Cortex of kidney (tissue), 1 donor: Measurements from ENCODE around the gene RAC2.

ENCODE experiments used
- DNase-seq: peaks from one replicate; lab custom pipeline; 2025; lab: John Stamatoyannopoulos, UW

Gene RAC2

GRCh38 chr22:37221424-37222333, 22.4 kb downstream of the RAC2 start:
- DNase-seq, result no peak

DNA sequence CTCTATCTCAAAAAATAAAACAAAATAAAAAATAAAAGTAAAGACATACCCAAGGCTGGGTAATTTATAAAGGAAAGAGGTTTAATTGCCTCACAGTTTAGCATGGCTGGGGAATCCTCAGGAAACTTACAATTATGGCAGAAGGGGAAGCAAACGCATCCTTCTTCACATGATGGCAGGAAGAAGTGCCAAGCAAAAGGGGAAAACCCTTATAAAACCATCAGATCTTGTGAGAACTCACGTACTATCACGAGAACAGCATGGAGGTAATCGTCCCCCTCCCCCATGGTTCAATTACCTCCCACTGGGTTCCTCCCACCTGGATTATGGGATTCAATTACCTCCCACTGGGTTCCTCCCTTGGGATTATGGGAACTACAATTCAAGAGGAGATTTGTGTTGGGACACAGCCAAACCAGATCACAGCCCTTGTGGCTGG, 23.5 kb downstream of the RAC2 start:
- DNase-seq, result no peak

DNA sequence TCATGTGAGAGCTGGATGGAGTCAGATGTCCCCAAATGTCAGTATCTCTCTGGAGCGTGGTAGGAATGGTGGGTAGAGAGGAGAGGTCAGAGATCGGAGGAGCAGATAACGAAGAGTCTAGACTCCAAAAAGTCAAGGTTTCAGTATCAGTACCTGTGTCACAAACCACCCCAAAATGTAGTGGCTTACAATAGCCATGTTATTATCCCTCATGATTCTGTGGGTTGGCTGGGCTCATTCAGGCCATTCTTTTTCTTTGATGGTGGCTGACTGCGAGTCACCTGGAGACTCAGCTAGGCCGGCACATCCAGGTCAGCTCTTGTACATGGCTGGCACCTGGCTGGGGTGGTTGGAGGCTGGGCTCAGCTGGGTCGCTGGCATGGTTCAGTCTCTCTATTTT, 24.5 kb downstream of the RAC2 start:
- no peak for DNase-seq

- DNase-seq, result no peak
Measured at GRCh38 chr22:37218771-37219411, 25.2 kb downstream of the RAC2 start.

GRCh38 chr22:37218399-37218770, 25.7 kb downstream of the RAC2 start:
- DNase-seq, result no peak

- no peak for DNase-seq
Measured at GRCh38 chr22:37215890-37216289, 28.2 kb downstream of the RAC2 start.

- no peak for DNase-seq
Measured at GRCh38 chr22:37214731-37215030, 29.4 kb downstream of the RAC2 start.

DNA sequence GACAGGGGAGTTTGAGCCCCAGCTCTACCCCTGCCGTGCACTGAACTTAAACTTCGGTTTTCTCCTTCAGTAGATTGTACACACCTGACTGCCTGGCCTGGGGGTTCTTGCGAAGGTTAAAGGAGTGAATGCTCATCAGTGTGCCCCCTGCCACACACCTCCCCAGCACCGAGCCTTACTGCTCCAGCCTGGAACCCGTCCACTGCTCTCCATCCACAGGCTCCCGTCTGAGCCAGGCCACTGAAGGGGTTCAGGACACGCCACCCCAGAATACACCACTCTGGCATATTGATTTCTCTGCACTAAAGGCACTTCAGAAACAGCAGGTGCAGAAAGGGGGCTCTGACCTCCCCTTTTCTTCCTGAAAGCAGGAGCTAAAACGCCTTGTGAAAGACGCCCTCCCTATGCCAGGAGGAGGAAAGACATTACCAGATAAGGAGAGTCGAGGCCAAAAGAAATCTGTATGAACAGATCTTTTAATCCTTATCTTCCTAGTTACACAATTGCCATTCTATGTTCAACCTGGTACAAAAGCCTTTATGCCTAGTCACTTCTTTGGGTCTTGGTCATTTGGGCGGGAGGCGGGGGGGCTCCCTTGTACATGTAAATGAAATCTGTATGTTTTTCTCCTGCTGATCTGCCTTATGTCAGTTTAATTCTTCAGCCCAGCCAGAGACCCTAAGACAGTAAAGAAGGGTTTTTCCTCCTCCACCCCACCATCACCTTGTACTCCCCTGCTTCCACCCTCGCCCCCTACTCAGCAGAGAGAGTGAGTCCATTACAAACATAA, 29.9 kb downstream of the RAC2 start:
- no peak for DNase-seq

- no peak for DNase-seq
Measured at GRCh38 chr22:37213218-37213855, 30.7 kb downstream of the RAC2 start.

DNA sequence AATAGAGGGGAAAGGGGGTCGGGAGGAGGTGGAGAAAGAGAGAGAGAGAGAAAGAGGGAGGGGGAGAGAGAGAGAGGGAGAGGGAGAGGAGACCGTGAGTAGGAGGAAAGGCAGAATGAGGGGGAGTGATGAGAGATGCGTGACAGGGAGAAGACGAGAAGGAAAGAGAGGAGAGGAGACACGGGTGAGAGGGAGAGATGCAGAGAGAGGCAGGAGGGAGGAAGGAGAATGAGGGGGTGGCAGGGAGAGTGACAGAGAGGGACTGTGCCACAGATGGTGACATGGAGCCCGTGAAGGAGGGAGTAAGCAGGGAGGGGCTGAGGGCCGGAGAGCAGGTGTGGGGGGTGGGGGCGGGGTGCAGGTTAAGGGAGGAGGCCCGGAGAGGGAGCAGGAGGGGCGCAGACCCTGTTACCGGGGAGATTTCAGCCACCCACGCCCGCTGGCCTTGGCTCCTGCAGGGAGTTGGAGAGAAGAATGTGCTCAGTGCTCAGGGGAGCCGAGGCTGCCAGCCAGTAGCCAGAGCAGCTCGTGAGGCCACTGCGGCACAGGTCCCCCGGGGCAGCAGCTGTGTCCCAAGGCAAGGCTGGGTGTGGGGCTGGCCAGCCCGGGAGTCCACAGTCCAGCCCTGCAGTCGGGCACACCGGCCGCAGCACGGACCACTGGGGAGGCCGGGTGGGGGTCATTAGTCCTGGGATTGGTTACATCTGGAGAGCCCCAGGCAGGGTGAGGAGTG, 31.7 kb downstream of the RAC2 start, which contains the start of gene SSTR3:
SSTR3 (minus strand) TSS at position 304 of the 733 bp plus-strand sequence. CDS start 4,674 bp downstream, outside the sequence.
- DNase-seq, result no peak

GRCh38 chr22:37211866-37212173, 32.2 kb downstream of the RAC2 start:
- no peak for DNase-seq

DNA sequence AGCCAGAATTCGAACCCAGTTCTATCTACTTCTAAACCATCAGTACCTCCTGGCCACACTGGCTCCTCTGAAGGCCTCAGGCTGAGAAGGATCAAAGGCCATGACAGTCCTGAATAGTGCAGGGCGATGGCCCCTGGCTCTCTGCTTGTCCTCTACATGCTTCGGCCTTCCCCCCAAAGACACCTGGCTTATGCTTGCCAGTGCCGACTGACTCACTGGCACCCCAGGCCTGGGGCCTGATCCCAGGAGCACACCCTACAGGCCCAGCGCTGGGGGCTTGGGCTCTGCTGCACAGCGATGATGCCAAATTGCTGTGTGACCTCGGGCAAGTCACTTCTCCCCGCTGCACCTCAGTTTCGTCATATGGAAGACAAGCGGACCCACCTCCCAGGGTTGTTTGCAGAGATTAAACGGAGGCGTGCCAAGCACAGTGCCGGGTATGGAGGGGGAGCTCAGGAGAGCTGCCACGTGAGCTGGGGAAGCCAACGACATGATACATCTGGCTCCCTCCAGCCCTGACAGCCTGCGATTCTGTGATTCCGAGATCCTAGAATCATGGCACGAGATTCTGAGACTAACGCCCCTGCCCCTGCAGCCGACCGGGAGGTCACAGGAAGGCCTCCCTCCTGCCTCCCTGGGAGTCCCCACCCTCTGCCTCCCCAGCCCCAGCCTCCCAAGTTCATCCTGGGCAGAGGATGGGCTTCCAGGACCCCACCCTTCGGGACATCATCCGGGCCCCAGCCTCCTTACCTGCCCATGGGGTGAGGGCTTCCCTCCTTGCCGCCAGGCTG, 32.8 kb downstream of the RAC2 start:
- DNase-seq, result no peak

DNA sequence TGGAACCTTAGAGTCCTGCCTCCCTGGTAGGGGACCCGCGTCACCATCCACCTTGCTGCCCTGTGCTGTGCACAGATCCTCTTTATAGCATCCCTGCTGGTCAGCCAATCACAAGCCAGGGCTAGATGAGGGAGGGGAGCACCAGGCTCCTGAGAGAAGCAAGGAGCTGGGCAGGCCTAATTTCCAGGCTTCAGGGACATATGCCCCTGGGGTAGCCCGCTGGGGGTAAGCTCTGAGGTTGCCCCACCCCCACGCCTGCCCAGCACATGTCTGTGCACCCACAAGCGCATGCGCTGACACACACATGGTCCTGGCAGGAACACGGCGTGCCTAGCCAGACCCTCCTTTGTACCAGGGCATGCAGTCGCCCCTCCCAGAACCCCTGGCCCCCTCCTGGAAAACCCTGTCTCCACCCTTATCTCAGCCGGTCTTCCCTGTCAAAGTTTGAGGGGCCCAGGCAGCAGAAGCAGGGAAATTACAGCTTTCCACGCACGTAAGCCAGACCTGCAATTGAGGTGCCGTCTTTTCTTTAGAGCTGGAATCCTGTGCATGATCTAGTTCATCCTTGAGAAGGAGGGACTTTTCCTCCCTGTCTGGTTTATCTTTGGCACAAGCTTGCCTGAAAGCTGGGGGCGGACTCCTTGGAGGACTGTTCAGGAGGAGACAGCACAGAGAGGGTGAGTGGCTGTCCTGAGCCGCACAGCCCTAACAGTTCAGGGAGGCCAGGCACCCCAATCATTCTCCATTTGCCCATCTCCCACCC, 33.8 kb downstream of the RAC2 start:
- DNase-seq, result no peak

DNA sequence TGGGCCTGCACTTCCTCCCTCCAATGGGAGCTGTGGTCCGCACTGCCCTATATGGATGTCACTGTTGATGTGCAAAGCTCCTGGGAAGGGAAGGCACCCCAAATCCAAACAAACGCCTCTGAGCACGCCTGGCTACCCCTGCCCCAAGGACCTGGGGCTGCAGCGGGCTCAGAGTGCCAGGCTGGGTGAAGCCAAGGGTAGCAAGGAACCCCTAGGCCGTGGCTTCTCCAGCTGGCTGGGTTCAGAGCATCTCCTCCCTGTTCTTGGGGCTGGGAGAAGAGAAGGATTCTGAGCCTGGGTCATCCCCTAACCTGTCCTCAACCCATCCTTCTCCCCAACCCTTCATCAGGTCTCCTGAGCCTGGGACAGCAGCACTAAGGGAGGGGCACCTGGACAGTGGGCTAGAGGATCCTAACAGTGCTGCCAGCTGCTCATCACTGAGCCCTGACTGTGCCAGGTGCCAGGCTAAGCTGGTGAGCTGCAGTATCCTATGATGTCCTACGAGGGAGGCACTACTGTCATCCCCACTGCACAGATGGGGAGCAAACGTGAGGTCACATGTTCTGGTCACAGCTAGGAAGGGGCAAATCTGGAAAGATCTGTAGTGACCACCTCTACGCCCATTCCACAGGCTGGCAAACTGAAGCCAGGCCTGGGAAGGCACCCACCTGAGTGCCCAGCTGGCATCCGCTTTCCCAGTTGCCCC, 34.8 kb downstream of the RAC2 start:
- DNase-seq, result no peak

- DNase-seq, result no peak
Measured at GRCh38 chr22:37208401-37209139, 35.5 kb downstream of the RAC2 start.

DNA sequence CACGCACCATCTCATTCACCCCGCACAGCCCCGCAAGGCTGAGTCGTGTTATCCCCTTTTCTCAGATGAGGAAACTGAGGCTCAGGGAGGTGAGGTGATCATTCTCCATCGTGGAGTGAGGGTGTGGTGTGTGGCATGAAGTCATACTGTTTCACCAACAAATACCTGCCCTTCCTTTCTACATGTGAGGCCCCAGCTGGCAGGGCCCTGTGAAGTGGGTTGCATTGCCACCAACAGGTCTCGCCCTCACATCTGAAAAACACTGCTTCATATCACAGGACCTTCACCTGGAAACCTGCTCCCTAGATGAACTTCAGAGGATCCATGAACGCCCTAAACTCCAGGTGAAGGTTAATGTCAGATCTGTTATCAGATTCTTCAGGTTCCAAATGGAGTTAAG, 36.1 kb downstream of the RAC2 start:
- DNase-seq, result no peak

GRCh38 chr22:37206841-37207821, 36.9 kb downstream of the RAC2 start:
- DNase-seq, result no peak
